K562 (cell line): ENCODE measurements around the gene WDR46. TPM values are rescaled to one million over a fixed set of nuclear protein-coding genes. Genes with fewer than 3 reads are reported as not detected.

ENCODE experiments used
- ESRRA ChIP-seq: fragments of 450-650 bp; IDR thresholded peaks from 2 replicates; pipeline ENCODE4 v1.6.1; 2014; ENCODE audit warnings: low read depth, mild to moderate bottlenecking, moderate library complexity, borderline replicate concordance
- FOXM1 ChIP-seq, 2 experiments: fragments of 450-650 bp in 1 of 2; sonication (generic) in 1 of 2; formaldehyde crosslinking in 1 of 2; IDR thresholded peaks; 2 replicates each; pipeline versions ENCODE4 v1.6.1 to v1.9.0; 2017 to 2022; ENCODE audit warnings: low read depth in 2 of 2, mild to moderate bottlenecking in 2 of 2, missing genetic modification reagents in 1 of 2, moderate library complexity in 1 of 2
- HNRNPK ChIP-seq: fragments of 200-400 bp; formaldehyde crosslinking; IDR thresholded peaks from one replicate; pipeline ENCODE4 v1.6.1; 2018; ENCODE audit warnings: mild to moderate bottlenecking, low read depth, low read length; ENCODE audit not compliant: poor library complexity, severe bottlenecking
- KLF10 ChIP-seq: fragments of 250-450 bp; sonication (Bioruptor Pico); IDR thresholded peaks from 2 replicates; pipeline ENCODE4 v1.6.1; 2021; ENCODE audit warnings: matching md5 sums
- KLF13 ChIP-seq: fragments of 450-650 bp; IDR thresholded peaks from 2 replicates; pipeline ENCODE4 v1.6.1; 2016; ENCODE audit warnings: missing genetic modification characterization, low read depth, mild to moderate bottlenecking, missing compliant biosample characterization, moderate library complexity, borderline replicate concordance
- LCOR ChIP-seq: sonication (generic); formaldehyde crosslinking; IDR thresholded peaks from 2 replicates; pipeline ENCODE4 v1.8.0; 2022; ENCODE audit warnings: mild to moderate bottlenecking, missing genetic modification reagents
- MIER1 ChIP-seq: fragments of 450-650 bp; IDR thresholded peaks from 2 replicates; pipeline ENCODE4 v1.6.1; 2016; ENCODE audit warnings: antibody characterized with exemption, mild to moderate bottlenecking, low read depth
- NFYB ChIP-seq: IDR thresholded peaks from 2 replicates; pipeline ENCODE4 v1.6.1; 2011; ENCODE audit warnings: mild to moderate bottlenecking, moderate library complexity; ENCODE audit not compliant: insufficient read length; ENCODE audit errors: extremely low read depth
- NUFIP1 ChIP-seq: fragments of 450-650 bp; IDR thresholded peaks from 2 replicates; pipeline ENCODE4 v1.6.1; 2018; ENCODE audit not compliant: partially characterized antibody
- RUNX1 ChIP-seq: sonication (generic); IDR thresholded peaks from 2 replicates; pipeline ENCODE4 v1.6.1; 2016; ENCODE audit warnings: antibody characterized with exemption, low read depth
- SRSF3 ChIP-seq: fragments of 200-400 bp; formaldehyde crosslinking; IDR thresholded peaks from 2 replicates; pipeline ENCODE4 v1.6.1; 2016; ENCODE audit warnings: mild to moderate bottlenecking, low read length, moderate library complexity; ENCODE audit not compliant: insufficient read depth
- TAL1 ChIP-seq: fragments of 450-650 bp; IDR thresholded peaks from 2 replicates; pipeline ENCODE4 v1.6.1; 2016; ENCODE audit warnings: mild to moderate bottlenecking
- TCF3 ChIP-seq: sonication (generic); formaldehyde crosslinking; IDR thresholded peaks from 2 replicates; pipeline ENCODE4 v1.4.0; 2020; ENCODE audit warnings: mild to moderate bottlenecking, missing genetic modification reagents
- TCF7L2 ChIP-seq: fragments of 150-350 bp; IDR thresholded peaks from 2 replicates; pipeline ENCODE4 v1.6.1; 2016; ENCODE audit warnings: low read depth, mild to moderate bottlenecking, low read length, moderate library complexity
- TGIF2 ChIP-seq: sonication (generic); formaldehyde crosslinking; IDR thresholded peaks from 2 replicates; pipeline ENCODE4 v1.8.1; 2022; ENCODE audit warnings: mild to moderate bottlenecking, missing genetic modification reagents, moderate library complexity
- ZNF184 ChIP-seq: sonication (generic); formaldehyde crosslinking; IDR thresholded peaks from 2 replicates; pipeline ENCODE4 v1.5.0; 2020; ENCODE audit warnings: missing genetic modification reagents
- ZNF197 ChIP-seq: fragments of 200-800 bp; sonication (Bioruptor generic); IDR thresholded peaks from 2 replicates; pipeline ENCODE4 v1.6.1; 2016; ENCODE audit warnings: low read depth, missing genetic modification characterization, missing compliant biosample characterization
- ZNF77 ChIP-seq: fragments of 250-450 bp; sonication (Bioruptor Pico); IDR thresholded peaks from 2 replicates; pipeline ENCODE4 v1.5.0; 2020
- polyA plus RNA-seq, 8 experiments: library from polyadenylated mRNA; depleted of rRNA in 4 of 8; stranded (reverse) in 5 of 8; unstranded in 3 of 8; fragments of >200 nt; fragmentation: Nextera tagmentation in 2 of 8; fragmentation: Illumina TruSeq in 1 of 8; extraction: Ambion mirVana in 2 of 8; extraction: Trizol in 1 of 8; gene quantifications; 2 replicates each; pipeline versions ENCODE4 v1.2.1 to v1.2.3, GENCODE V29; 2011 to 2014; ENCODE audit warnings: inconsistent platforms in 1 of 8, missing spikeins in 1 of 8
- total RNA-seq, 7 experiments: library from RNA; depleted of rRNA in 6 of 7; stranded (reverse); fragments of >200 nt in 6 of 7; fragmentation: Illumina TruSeq in 2 of 7; extraction: Trizol in 2 of 7; gene quantifications; 2 replicates each; pipeline versions ENCODE4 v1.2.1 to v1.2.3, GENCODE V29; 2011 to 2021; ENCODE audit warnings: low replicate concordance in 1 of 7
- TF ChIP-seq, protein P1 (sequence below): fragments of 450-650 bp; formaldehyde crosslinking; IDR thresholded peaks from 2 replicates; pipeline ENCODE4 v1.4.0; 2020; ENCODE audit warnings: mild to moderate bottlenecking, moderate library complexity
- TF ChIP-seq, protein P2 (sequence below): sonication (generic); formaldehyde crosslinking; IDR thresholded peaks from 2 replicates; pipeline ENCODE4 v1.8.0; 2022; ENCODE audit warnings: missing genetic modification reagents, mild to moderate bottlenecking, borderline replicate concordance
- TF ChIP-seq, protein P3 (sequence below), 2 experiments: fragments of 150-350 bp in 1 of 2; IDR thresholded peaks; 2 replicates each; pipeline ENCODE4 v1.6.1; 2012 to 2016; ENCODE audit warnings: low read depth in 2 of 2, low read length in 2 of 2, mild to moderate bottlenecking in 1 of 2, moderate library complexity in 1 of 2

The WDR46 gene
- total and polyA plus RNA-seq, 9 of the 15 experiments (the other 6 are each of a cell fraction or from before 2014, with no cell fraction given): 8.9 to 146 (median 93.1) TPM

DNA sequence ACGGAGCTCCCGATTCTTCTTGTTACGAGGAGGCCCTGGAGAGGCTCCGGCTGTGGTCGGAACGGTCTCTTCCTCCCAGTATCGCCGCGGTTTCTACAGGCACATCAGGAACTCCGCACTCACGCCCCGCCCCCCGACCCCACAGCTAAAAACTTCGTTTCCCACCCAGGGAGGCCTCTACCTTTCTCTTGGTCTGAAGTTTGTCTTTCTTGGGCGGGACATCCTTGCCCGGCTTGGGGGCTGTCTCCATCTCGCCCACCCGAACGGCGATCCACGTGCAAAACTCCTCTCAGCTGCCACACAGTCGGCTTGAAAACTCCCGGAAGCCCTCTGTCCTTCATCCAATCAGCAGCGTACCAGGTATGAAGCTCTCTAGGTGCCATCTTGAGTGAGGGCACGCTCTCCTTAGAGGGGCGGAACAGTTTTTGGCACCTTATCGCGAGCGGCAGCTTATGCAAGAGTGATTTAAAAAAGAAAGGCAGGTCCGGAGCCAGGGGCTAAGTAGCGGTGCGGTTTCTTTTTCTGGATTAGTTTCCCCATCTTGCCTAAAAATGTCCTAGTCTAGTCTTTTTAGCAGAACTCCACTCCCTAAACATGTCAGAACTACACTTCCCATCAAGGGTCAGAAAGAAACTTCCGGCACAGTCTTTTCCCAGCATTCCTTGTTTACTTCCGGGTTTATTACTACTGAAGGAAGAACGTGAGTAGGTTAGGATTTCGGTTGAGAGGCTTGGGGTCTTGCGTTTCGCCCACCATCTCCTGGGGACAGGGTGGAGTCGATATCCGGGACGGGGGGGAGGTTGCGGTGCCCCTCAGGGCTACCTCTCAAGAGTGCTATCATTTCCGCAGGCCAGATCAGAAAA is at the start of gene WDR46, which contains the start of gene PFDN6 (continued):
- TF ChIP-seq TCF3 (CRISPR knock-in tag): 0 out of 2 replicates have a peak, but pooled peaks have one; percentile 4
- TF ChIP-seq, protein P1, sequence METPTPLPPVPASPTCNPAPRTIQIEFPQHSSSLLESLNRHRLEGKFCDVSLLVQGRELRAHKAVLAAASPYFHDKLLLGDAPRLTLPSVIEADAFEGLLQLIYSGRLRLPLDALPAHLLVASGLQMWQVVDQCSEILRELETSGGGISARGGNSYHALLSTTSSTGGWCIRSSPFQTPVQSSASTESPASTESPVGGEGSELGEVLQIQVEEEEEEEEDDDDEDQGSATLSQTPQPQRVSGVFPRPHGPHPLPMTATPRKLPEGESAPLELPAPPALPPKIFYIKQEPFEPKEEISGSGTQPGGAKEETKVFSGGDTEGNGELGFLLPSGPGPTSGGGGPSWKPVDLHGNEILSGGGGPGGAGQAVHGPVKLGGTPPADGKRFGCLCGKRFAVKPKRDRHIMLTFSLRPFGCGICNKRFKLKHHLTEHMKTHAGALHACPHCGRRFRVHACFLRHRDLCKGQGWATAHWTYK (CRISPR knock-in tag): no peak
- TF ChIP-seq ZNF184: no peak
- TF ChIP-seq KLF13 (tag): no peak; the same call in 1 of the 2 replicates
- TF ChIP-seq NFYB: peak; percentile 81
- no peak for TF ChIP-seq ZNF77 (CRISPR knock-in tag)
- no peak for TF ChIP-seq ESRRA
- peak; percentile 86 for TF ChIP-seq ZNF197
- TF ChIP-seq HNRNPK: no peak
- peak; percentile 86 for TF ChIP-seq LCOR (CRISPR knock-in tag)
- no peak; the same call in 1 of the 2 replicates for TF ChIP-seq TGIF2
- TF ChIP-seq TCF7L2: no peak
- no peak for TF ChIP-seq RUNX1
- TF ChIP-seq TAL1: no peak
- no peak for TF ChIP-seq SRSF3
- no peak for TF ChIP-seq NUFIP1
- no peak for TF ChIP-seq FOXM1 (IDR thresholded peaks at IDR 0.05; ENCODE audit: low read depth)
- no peak for TF ChIP-seq FOXM1 (CRISPR knock-in tag; IDR thresholded peaks at IDR 0.05; ENCODE audit: low read depth)
- no peak for TF ChIP-seq KLF10 (CRISPR knock-in tag)
- no peak for TF ChIP-seq MIER1
- TF ChIP-seq, protein P2, sequence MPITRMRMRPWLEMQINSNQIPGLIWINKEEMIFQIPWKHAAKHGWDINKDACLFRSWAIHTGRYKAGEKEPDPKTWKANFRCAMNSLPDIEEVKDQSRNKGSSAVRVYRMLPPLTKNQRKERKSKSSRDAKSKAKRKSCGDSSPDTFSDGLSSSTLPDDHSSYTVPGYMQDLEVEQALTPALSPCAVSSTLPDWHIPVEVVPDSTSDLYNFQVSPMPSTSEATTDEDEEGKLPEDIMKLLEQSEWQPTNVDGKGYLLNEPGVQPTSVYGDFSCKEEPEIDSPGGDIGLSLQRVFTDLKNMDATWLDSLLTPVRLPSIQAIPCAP (CRISPR knock-in tag): no peak
- TF ChIP-seq, protein P3, sequence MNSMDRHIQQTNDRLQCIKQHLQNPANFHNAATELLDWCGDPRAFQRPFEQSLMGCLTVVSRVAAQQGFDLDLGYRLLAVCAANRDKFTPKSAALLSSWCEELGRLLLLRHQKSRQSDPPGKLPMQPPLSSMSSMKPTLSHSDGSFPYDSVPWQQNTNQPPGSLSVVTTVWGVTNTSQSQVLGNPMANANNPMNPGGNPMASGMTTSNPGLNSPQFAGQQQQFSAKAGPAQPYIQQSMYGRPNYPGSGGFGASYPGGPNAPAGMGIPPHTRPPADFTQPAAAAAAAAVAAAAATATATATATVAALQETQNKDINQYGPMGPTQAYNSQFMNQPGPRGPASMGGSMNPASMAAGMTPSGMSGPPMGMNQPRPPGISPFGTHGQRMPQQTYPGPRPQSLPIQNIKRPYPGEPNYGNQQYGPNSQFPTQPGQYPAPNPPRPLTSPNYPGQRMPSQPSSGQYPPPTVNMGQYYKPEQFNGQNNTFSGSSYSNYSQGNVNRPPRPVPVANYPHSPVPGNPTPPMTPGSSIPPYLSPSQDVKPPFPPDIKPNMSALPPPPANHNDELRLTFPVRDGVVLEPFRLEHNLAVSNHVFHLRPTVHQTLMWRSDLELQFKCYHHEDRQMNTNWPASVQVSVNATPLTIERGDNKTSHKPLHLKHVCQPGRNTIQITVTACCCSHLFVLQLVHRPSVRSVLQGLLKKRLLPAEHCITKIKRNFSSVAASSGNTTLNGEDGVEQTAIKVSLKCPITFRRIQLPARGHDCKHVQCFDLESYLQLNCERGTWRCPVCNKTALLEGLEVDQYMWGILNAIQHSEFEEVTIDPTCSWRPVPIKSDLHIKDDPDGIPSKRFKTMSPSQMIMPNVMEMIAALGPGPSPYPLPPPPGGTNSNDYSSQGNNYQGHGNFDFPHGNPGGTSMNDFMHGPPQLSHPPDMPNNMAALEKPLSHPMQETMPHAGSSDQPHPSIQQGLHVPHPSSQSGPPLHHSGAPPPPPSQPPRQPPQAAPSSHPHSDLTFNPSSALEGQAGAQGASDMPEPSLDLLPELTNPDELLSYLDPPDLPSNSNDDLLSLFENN (IDR thresholded peaks at IDR 0.05; ENCODE audit: low read depth in 2 of 2, low read length in 2 of 2): no peak
